ENCODE measurements around the gene PCDHA10. TPM values are rescaled to one million over a fixed set of nuclear protein-coding genes. Genes with fewer than 3 reads are reported as not detected.

The PCDHA10 gene
- polyA plus RNA-seq, 1 donor from 2014 or later = 5.5 TPM

GRCh38 chr5:140857987-140858240, 2.2 kb downstream of the PCDHA10 start:
- H2AFZ ChIP-seq (ENCODE audit: low read depth, low read length) = no peak overlapping the region
- peak overlapping the region; percentile 37 for H3K4me3 ChIP-seq (ENCODE audit: low read length)
- H3K27ac ChIP-seq (ENCODE audit: low read length) = no peak overlapping the region
- peaks cover 34% of the 10 kb centered on the region for H3K9me3 ChIP-seq (ENCODE audit: low read length)
- no peaks in the 10 kb centered on the region for H3K27me3 ChIP-seq (ENCODE audit: insufficient read depth, low read depth, low read length)
- peaks cover 9% of the 10 kb centered on the region for H3K79me2 ChIP-seq (replicated peaks; ENCODE audit: insufficient read depth, low read length)
- no peak overlapping the region for H3K9ac ChIP-seq (ENCODE audit: low read length)
- no peak overlapping the region for H3K4me2 ChIP-seq (ENCODE audit: low read length)
- H3K36me3 ChIP-seq (ENCODE audit: insufficient read depth, low read length) = peaks cover 28% of the 10 kb centered on the region
- peaks cover 3% of the 10 kb centered on the region for H3F3A ChIP-seq (ENCODE audit: insufficient read depth, low read length, poor library complexity, severe bottlenecking)
- no peaks in the 10 kb centered on the region for H4K20me1 ChIP-seq (ENCODE audit: insufficient read depth)
- no peaks in the 10 kb centered on the region for H3K9me2 ChIP-seq (ENCODE audit: insufficient read depth, low read length)
- TF ChIP-seq TAF1 (IDR thresholded peaks at IDR 0.05; ENCODE audit: low read depth) (no peak), CTCF (IDR thresholded peaks at IDR 0.05; ENCODE audit: poor library complexity, severe bottlenecking) (no peak), POLR2AphosphoS5 (IDR thresholded peaks at IDR 0.05) (no peak), EP300 (conservative IDR thresholded peaks at IDR 0.05; ENCODE audit: poor library complexity, severe bottlenecking) (no peak), SMC3 (conservative IDR thresholded peaks at IDR 0.05; ENCODE audit: poor library complexity) (no peak), MXI1 (conservative IDR thresholded peaks at IDR 0.05; ENCODE audit: poor library complexity, severe bottlenecking) (no peak), EZH2 (IDR thresholded peaks at IDR 0.05; ENCODE audit: borderline replicate concordance, insufficient read depth, low read length, poor library complexity, severe bottlenecking) (no peak), REST (IDR thresholded peaks at IDR 0.05; ENCODE audit: borderline replicate concordance) (no peak), RAD21 (conservative IDR thresholded peaks at IDR 0.05) (no peak)

GRCh38 chr5:140862441-140863295, 7.0 kb downstream of the PCDHA10 start:
- H3K4me3 ChIP-seq (ENCODE audit: low read length) = no peak overlapping the region
- no peaks in the 10 kb centered on the region for H3K27me3 ChIP-seq (ENCODE audit: insufficient read depth, low read depth, low read length)
- H3K9me2 ChIP-seq (ENCODE audit: insufficient read depth, low read length) = no peaks in the 10 kb centered on the region
- H3F3A ChIP-seq (ENCODE audit: insufficient read depth, low read length, poor library complexity, severe bottlenecking) = peaks cover 3% of the 10 kb centered on the region
- peaks cover 52% of the 10 kb centered on the region for H3K36me3 ChIP-seq (ENCODE audit: insufficient read depth, low read length)
- H3K4me2 ChIP-seq (ENCODE audit: low read length) = no peak overlapping the region
- no peak overlapping the region for H3K9ac ChIP-seq (ENCODE audit: low read length)
- H3K27ac ChIP-seq (ENCODE audit: low read length) = no peak overlapping the region
- no peak overlapping the region for H2AFZ ChIP-seq (ENCODE audit: low read depth, low read length)
- no peak for TF ChIP-seq POLR2AphosphoS5 (IDR thresholded peaks at IDR 0.05)
- no peak for TF ChIP-seq EZH2 (IDR thresholded peaks at IDR 0.05; ENCODE audit: borderline replicate concordance, insufficient read depth, low read length, poor library complexity, severe bottlenecking)
- no peak for TF ChIP-seq EP300 (conservative IDR thresholded peaks at IDR 0.05; ENCODE audit: poor library complexity, severe bottlenecking)
- no peak for TF ChIP-seq CTCF (IDR thresholded peaks at IDR 0.05; ENCODE audit: poor library complexity, severe bottlenecking)
- TF ChIP-seq TAF1 (IDR thresholded peaks at IDR 0.05; ENCODE audit: low read depth) = no peak
- TF ChIP-seq SMC3 (conservative IDR thresholded peaks at IDR 0.05; ENCODE audit: poor library complexity) = no peak
- TF ChIP-seq MXI1 (conservative IDR thresholded peaks at IDR 0.05; ENCODE audit: poor library complexity, severe bottlenecking) = no peak
- TF ChIP-seq RAD21 (conservative IDR thresholded peaks at IDR 0.05) = no peak
- TF ChIP-seq REST (IDR thresholded peaks at IDR 0.05; ENCODE audit: borderline replicate concordance) = no peak
- H4K20me1 ChIP-seq (ENCODE audit: insufficient read depth) = no peaks in the 10 kb centered on the region
- H3K9me3 ChIP-seq (ENCODE audit: low read length) = peaks cover 45% of the 10 kb centered on the region
- peaks cover 40% of the 10 kb centered on the region for H3K79me2 ChIP-seq (replicated peaks; ENCODE audit: insufficient read depth, low read length)

All from neural cell (in vitro differentiated cells).